Fibroblast of lung (primary cell): ENCODE results near the gene WDR46.

Source experiments
- CTCF ChIP-seq, 2 donors: IDR thresholded peaks in 1 of 2; conservative IDR thresholded peaks in 1 of 2; 1 replicate in 1 of 2; 2 replicates in 1 of 2; pipeline ENCODE4 v1.5.1; 2011 to 2012; ENCODE audit warnings: low read length in 2 of 2, control low read depth in 1 of 2, inconsistent platforms in 1 of 2, low read depth in 1 of 2, mild to moderate bottlenecking in 1 of 2
- EZH2 ChIP-seq: IDR thresholded peaks from 2 replicates; pipeline ENCODE4 v1.5.1; 2012; ENCODE audit warnings: low read length, control low read depth, mild to moderate bottlenecking; ENCODE audit errors: missing control alignments

GRCh38 chr6:33323623-33323948, 34.5 kb upstream of the WDR46 start:
- TF ChIP-seq CTCF (conservative IDR thresholded peaks at IDR 0.05 in 1 of 2, IDR thresholded peaks at IDR 0.05 in 1 of 2; ENCODE audit: low read depth in 1 of 2, low read length in 2 of 2) (no peak), EZH2 (no peak)
